HG02759 (cell line): Measurements from ENCODE around the gene KLF6.

Experiments used
- ATAC-seq: cut with Tn5 transposase; IDR thresholded peaks from one replicate; pipeline ENCODE4 v1.9.1; 2021; ENCODE audit warnings: mild to moderate bottlenecking, moderate library complexity; ENCODE audit not compliant: unreplicated experiment

KLF6 gene

DNA sequence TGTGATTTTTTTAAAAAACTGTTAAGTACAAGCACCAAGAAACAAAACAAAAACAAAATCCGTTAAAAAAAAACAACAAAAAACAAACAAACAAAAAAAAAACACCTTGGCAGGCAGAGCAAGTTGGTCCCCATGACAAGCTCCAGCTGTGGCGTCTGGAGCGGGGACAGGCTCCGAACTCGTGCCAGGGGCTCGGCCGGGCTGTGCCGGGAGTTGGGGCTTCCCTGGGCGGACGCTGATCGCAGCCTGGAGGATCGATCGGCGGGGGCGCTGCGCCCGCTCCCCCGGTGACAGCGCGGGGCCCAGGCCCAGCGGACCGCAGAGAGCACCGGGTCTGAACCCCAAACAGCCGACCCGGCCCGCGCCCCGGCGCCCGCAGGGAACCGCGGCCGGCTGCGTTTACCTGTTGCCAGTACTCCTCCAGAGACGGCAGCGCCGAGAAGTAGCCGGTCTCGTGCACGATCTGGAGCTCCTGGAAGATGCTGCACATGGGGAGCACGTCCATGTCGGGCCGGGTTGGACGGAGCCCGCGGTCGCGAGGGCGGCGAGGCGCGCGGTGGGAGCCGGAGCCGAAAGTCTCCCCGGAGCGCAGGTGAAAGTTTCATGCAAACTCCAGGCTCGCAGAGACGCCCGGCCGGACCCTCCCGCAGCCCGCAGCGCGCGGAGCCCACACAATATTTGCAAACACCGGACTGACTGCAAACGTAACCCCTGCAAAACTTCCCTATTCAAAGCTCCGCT lies at the start of gene KLF6:
Gene KLF6, minus strand, starts transcription at position 700 of the 741 bp plus-strand sequence. Its CDS starts 195 bp downstream, at position 505.
- peak; percentile 3 for ATAC-seq

DNA sequence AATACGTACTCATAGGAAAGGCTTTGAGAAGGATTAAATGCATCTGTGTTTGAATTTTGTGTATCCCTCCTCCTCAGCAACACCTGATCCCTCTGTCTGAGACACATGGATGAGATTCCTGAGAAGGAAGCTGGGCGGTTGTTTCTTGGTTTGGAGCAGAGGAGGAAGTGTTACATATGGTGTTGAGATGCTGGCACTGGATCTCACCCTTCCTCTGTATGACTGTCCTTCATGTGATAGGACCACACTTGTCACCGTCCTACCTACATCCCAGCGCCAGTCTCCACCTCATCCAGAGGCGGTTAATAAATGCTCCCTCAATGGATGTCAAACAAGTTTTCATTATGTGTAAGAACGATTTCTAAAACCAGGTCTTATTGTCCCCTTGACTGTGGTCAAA lies 49.4 kb upstream of the KLF6 start:
- no peak for ATAC-seq

DNA sequence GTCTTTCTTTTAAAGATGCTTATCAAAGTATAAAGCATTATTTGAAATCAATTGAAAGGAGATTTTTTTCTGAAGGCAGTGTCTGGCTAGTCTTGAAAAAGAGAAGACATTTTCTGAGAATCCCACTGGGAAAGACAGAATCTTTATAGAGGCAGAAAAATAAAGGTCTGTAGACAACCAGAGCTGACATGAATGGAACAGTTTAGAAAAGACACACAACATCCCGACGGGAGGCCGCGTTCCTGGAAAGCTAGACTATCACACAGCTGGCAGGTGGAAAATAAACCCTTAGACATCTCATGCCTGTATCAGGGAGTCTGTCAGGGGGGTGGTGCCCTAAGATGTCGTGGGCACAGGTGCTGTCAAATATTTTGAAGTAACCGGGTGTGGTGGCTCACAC lies 48.0 kb upstream of the KLF6 start:
- ATAC-seq, result no peak

DNA sequence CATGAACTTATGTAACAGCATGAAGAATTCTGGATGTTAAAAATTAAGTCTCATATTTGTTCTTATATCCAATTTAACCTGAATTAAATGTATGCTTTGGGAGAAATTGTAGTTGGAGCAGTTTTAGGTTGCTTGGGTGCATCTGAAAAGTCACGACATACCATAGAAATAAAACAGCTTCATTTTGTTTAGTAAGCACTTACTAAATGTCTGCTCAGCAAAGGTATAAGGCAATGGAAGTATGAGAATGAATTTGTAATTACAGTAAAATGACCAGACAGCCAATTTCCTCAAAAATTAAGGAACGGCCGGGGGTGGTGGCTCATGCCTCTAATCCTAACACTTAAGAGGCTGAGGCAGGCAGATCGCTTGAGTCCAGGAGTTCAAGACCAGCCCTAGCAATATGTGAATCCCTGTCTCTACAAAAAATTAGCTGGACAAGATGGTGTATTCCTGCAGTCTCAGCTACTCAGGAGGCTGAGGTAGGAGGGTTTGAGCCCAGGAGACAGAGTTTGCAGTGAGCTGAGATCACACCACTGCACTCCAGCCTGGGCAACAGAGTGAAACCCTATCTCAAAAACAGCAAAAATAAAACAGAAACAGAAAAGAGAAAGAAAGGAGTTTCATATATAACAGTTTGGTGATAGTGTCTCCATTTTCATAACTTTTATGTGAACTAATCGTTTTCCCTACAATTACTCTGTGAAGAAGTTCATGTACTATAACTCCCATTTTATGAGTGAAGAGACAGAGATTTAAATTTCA lies 47.2 kb upstream of the KLF6 start:
- ATAC-seq, result no peak

DNA sequence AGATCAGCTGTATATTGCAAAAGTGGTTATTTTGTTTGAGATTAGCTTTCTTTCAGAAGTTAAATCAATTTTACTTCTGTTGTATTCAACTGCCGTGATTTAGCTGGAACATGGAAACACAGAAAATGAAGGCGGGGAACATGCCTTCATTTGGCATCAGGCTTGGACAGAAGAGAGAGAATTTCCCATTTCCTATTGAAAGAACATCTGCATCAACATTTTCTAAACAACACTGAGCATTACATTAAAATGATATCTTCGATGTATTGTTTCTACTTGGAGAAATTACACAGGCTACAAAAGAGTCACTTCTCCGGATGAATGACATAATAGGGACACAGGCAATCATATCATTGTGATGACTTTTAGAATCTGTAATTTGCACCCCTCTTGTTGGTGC lies 46.6 kb upstream of the KLF6 start:
- ATAC-seq, result no peak

DNA sequence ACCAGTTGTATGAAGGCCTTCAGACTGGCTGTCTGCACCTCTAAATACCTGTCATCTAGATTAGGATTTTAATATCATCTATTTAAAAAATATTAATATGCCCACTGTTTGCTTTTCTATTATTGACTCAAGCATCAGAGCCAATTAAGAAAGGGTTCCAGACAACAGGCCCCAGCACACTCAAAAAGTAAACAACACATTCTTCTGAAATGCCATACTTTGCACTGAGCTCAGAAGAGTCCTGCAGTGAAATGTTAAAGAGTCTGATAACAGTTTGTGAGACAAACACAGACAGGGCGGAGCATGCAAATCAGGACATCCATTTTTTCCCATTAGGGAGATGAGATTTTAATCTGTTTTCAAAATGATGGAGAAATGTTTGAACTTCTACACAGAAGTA lies 45.9 kb upstream of the KLF6 start:
- ATAC-seq, result no peak

DNA sequence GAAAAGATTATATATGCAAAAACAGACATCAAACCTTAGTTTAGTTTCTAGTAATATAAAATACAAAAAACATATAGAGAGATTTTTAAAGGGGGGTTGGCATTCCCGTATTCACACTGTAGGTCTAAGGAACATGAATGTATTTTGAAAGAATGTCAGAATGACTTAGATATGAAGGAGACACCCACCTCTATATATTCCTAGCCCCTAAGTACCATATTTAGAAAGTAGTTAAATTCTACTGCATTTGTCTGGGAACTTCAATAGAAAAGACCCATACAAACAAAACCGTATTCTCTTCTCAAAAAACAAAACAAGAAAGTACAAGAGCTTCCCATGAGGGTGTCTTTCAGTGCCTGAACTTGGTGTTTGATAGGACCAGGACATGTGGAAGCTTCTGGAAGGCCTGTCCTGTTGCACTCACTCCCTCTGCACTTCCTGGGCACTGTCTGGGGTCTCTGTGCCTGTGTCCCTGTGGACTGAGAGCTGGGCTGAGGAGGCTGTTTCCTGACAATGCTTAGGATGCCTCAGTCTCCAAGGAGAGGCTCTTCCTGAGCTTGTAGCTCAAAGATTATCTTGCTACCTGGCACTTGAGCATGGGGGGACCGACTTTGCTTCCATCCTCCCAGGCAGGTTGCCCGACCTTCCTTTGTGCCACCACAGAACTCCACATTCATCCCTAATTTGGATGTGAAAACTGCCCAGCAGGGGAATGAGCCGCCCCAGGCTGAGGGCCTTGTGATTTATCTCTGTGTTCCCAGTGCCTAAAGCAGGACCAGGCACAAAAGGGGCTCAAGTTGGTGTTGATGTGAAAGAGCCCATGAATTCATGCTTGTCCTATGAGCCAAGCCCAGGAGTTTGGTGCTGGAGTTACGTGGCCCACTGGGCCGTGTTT lies 44.4 kb upstream of the KLF6 start:
- no peak for ATAC-seq

DNA sequence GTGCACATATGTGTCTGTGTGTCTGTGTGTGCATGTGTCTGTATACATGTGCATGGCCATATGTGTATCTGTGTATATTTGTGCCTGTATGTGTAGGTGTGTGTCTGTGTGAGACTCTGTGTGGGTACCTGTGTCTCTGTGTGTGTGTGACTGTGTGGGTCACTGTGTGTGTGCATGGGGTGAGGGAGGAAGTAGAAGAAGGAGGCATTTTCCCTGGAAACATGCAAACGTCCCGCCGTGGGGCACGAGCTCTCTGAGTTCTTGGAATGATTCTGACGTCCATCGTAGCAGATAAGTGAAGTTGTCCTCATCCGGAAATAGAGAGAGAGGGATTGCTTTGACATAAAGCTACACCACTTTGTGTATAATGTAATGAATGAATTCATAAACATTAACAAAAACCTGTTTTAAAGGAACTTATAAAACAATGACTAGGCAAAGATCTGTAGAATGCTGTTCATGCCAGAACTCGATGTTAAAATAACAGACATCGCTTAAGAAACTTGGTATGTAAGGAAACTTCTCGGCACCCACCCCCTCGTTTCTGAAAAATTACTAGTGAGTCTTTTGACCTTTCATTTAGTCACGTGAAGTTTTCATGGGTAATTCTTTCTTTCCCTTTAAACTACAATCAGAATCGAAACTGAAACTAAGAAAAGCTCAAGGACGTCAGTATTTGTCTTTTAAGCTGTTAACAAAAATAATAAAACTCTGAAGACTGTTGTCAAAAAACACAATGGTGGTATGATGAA lies 43.6 kb upstream of the KLF6 start:
- no peak for ATAC-seq

DNA sequence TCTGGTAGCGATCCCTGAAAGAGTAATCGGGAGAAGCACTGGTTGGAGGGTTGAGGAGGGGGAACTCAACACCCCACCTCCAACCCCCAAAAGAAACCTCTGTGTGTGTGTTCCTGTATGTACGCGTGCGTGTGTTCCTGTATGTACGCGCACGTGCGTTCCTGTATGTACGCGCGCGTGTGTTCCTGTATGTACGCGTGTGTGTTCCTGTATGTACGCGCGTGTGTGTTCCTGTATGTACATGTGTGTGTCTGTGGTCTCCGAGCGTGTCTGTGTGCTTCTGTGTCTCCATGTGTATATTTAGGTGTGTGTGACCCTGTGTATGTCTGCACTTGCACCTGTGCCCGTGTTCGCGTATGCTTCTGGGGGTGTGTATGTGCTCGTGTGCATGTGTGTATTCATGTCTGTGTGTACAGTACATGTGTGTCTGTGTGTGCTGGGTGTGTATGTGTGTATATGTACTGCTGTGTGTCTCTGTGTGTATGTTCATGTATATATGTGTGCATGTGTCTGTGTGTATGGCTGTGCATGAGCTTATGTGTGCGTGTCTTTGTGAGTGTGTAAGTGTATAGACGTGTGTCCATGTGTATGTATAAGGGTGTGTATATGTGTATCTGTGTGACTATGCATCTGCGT lies 42.9 kb upstream of the KLF6 start:
- ATAC-seq, result no peak

DNA sequence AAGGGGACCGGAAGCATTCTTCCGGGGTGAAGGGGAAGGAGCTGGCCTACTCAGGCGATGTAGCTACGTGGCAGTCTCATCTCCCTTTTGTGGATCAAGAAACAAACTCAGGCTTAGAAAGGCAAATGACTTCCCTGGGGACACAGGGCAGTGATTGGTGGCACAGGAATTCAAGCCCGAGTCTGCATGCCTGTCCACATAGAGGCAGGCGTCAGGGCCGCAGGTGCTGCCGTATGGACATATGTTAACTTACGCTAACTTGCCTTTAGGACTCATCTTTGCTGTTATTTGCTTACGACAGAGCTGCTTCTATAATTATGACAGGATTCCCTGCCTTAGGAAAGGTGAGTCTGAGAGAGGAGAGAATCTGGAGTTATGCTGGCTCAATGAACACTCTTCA lies 42.3 kb upstream of the KLF6 start:
- no peak for ATAC-seq

DNA sequence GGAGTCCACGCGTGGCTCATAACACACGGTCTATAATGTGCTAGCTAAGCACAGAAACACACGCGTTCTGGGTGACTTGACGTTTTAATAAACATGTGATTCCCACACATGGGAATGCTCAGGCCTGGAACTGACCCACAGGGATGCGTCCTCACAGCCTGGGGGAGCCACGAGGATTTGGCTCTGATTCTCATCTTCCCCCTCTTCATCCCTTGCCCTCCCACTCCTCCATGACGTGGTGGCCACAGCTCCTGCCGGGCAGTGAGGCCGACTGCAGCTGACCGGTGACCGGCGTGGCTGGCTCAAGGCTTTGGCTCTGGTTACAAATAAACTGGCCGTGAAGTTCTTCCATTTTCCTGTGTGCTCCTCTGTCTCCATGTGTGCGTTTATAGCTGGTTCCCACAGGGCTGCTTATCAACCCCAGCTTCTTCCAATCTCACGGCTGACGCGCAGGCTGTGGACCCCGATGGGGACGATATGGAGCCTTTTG lies 40.9 kb upstream of the KLF6 start:
- no peak for ATAC-seq

DNA sequence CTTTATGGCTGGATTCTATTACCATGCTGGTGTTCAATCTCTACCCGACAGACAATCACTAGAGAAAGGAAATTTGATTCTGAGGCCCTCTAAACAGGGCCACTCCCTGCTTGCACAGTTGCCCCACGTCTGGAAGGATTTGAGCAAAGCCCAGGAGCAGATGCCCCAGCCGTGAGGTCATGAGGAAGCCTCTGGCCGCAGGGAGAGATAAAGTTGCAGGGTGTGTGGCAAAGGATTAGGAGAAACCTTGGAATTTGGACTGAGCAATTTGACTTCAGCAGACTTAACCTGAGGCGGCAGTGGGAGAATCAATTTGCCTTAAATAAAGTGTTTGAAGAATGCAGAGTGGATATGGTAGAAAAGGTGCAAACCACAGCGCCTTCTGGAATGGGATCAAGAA lies 40.2 kb upstream of the KLF6 start:
- no peak for ATAC-seq

DNA sequence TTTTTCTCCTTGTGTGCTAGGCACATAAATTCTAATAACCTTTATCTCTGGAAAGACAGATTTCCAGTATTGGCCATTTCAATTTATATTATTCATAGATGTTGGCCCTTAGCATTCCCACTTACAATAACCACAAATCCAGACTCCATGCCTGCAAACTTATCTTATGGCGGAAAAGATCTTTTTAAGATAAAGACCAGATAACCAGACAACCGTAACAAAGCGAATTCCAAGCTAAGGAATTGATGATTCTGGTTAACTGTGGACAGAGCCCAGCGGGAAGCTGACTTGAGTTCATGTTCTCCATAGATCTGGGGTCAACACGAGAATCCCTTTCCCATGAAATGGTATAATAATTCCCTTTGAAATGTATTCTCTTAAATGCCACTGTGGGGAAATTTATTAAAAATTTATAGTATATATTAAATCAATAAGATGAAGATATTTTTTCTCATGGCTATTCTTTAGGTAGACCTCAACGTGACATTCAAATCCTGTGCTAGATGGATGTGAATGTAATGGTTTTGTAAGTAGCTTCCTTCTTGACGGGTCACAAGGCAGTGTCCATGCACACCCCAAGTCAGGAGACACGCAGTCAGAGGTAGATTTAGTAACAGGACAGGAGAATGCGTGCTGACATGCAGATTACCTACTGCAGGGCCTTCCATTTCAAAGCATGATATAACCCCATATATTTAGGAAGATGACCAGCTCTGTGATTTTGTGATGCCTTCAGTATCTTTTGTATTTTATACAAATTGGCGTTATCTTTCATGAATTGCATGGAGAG lies 37.7 kb upstream of the KLF6 start:
- ATAC-seq, result no peak

DNA sequence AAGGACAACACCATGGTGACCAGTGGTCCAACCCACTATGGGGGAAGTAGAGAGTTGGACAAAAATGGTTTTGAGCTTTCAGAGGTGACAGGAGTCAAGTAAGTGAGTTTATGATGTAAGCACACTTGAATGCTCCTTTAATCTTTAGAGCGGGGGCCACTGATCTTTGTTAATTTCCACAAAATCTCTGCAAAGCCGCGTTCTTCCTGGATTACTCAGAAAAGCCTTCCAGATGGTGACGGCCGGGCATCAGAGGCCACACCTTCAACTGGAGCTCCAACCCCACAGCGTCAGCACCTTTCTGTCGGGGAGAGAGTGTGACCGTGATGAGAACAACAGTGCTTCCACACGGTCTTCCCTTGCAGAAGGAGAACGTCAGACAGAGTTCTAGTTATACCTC lies 35.2 kb upstream of the KLF6 start:
- no peak for ATAC-seq

DNA sequence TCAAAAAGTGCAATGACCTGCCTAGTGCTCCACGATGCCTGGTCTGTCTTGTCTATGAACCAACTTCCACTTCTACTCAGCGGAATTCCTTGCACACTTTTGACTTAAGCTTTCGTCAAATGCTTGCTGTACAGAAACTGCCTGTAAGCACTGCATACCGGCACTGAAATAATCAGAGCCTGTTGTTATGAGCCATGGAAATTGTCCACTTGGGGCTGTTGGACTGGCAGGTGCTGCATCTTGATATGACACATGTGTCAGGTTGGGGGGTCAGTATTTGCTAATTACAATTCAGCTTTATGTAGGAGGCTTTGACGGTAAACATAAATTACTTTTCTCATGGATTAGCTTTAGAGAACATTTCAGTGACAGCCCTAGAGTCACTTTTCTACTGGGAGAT lies 32.0 kb upstream of the KLF6 start:
- ATAC-seq, result no peak

DNA sequence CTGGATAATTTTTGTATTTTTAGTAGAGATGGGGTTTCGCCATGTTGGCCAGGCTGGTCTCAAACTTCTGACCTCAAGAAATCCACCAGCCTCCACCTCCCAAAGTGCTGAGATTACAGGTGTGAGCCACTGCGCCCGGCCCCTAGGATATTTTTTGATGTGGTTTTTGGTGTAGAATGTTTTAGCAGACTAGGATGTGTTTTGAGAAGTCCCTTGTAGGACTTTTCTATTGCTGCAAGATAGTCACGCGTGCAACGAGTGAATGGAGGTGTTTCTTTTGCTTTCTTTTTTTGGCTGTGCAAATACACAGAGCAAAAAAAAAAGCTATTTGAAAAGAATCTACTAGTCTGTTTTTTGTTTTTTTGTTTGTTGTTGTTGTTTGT lies 29.8 kb upstream of the KLF6 start:
- no peak for ATAC-seq

DNA sequence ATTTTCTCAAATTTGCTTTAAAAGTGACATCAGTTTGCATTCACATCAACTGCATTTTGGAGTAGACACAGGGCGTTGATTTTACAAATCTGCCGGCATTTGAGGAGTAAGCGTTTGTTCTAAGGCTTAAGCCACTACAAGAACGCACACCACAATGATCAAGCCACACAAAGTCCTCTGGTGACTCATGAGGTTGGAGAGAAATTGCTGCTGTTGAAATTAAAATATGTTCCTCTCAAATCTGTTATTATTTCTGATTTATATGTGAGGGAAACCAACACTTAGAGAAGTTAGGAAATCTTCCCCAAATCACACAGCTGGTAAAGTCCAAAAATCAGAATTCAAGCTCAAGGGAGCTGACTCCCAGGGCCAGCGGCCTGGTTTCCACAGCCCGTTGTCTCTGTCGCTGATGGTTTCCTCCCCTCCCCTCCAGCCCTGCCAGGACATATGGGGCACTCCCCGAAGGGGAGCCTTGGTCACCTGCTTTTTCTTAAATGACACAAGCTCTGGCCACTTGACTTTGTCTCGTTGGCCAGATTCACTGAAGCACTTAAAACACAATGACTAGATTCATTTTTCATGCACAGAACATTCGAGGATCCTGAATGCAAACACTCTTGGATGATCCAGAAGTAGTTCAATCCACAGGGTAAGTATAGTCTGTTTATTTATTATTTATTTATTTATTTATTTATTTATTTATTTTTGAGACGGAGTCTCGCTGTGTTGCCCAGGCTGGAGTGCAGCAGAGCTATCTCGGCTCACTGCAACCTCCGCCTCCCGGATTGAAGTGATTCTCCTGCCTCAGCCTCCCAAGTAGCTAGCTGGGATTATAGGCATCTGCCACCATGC lies 29.2 kb upstream of the KLF6 start:
- no peak for ATAC-seq

DNA sequence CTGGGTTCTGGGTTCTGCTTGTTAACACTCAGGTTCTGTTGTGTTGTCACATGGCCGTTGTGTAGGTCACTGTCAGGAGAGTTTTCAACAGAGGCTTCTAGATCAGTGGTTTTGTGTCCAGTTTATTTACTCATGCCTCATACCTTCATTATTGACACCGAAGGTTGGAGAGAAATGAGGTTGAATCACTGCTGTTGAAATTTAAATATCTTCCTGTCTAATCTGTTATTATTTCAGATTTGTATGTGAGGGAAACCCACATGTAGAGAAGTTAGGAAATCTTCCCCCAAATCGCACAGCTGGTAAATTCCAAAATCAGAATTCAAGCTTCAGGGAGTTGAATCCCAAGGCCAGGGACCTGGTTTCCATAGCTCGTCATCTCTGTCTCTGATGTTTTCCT lies 28.3 kb upstream of the KLF6 start:
- ATAC-seq, result no peak

DNA sequence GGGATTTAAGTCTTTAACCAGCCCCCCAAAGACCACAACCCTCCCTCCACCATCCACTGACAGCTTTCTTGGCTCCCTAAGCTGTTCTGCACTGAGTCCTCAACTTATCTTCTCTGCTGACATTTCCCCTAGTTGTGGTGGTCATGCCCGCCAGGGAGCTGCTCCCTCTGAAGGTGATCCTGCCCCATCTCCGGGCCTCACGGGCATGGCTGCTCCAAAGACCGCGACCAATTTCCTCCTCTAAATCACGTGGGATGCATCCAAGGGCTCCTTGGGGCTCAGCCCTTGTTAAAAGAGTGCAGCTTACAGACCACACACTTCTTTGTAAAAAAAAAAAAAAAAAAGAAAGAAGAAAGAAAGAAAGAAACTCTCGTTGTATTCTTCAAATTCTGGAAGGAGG lies 27.1 kb upstream of the KLF6 start:
- no peak for ATAC-seq
